GM10847 (cell line): ENCODE results near the gene NDUFC2.

ENCODE experiments used
- POLR2A ChIP-seq: IDR thresholded peaks from 2 replicates; pipeline ENCODE4 v1.6.1; 2011; ENCODE audit not compliant: insufficient read length; ENCODE audit errors: extremely low read depth

NDUFC2 gene

DNA sequence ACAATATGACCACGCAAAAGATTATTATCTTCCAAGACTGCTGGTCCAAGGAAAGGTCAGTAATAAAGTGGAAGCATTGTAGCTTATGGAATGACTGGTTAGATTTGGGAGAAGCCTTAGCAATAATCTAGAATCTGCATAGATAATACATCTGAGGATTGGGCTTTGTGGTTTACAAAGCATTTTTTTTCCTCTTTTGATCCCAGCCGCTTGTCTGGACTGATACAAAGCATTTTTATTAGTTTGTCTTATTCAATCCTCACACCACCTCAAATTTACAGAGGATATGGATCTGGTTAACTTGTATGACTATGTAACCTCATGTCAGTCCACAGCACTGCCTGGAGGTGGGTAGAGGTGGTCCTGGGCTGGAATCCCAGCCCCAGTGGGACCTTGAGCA, 17.0 kb downstream of the NDUFC2 start:
- TF ChIP-seq POLR2A, result no peak

DNA sequence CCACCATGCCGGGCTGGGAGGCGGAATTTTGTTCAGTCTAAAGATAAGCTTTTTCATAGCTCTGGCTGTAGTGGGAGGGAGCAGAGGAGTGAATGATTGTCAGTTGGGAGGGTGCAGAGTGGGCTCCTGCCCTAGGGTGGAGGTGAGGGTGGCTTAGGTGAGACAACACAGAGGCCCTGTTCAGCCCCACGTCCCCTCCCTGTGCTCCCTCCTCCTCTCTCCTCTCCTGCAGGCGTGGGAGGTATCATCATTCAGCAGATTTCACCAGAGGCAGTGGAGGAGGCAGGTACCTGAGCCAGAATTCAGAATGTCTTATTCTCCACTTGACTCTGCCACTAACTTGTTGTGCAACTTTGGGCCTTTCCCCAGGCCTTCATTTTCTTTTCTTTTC, 17.7 kb downstream of the NDUFC2 start:
- TF ChIP-seq POLR2A, result no peak

DNA sequence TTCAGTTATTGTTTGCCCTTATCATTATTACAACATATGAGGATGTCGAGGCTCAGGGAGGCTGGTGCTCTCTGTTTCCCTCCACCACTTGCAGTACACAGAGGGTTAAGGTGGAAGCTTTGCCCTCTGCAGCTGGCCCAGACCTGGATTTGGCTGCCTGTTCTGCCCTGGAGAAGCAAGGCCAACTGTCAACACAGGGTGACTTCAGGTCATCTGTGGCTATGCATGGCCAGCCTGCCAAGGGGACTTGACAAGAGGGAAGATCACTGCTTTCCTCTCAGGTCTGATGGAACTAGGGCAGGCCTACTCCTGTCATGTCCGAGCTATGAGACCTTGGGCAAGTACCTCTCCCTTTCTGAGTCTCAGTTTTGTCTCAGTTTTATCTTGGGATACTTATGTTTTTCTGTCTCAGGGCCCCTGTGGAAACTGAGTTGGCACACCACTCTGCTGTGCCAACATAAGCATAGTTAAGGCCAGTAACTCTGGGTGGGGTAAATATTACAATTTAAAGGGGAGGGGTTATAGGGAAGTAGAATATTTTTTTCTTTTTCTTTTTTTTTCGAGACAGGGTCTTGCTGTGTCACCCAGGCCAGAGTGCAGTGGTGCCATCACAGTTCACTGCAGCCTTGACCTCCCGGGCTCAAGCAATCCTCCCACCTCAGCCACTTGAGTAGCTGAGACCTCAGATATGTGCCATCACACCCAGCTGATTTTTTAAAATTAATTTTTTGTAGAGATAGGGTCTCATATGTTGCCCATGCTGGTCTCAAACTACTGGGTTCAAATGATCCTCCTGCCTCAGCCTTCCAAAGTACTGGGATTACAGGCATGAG, 18.4 kb downstream of the NDUFC2 start:
- TF ChIP-seq POLR2A, result no peak

DNA sequence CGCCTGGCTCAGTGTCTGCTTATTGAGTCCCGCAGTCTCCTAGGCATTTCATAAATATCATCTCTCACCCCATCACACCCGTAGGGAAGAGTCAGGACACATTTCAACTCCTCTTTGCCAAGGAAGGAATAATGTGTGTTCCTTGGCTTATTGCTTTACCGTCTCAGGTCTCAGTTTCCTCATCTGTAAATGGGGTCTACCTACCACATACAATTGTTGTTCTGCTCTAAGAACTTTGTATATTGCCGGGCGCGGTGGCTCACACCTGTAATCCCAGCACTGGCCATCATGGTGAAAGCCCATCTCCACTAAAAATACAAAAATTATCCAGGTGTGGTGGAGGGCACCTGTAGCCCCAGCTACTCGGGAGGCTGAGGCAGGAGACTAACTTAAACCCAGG, 19.1 kb downstream of the NDUFC2 start:
- TF ChIP-seq POLR2A, result no peak

- no peak for TF ChIP-seq POLR2A
Observed at GRCh38 chr11:78057462-78058055, 22.1 kb downstream of the NDUFC2 start.

DNA sequence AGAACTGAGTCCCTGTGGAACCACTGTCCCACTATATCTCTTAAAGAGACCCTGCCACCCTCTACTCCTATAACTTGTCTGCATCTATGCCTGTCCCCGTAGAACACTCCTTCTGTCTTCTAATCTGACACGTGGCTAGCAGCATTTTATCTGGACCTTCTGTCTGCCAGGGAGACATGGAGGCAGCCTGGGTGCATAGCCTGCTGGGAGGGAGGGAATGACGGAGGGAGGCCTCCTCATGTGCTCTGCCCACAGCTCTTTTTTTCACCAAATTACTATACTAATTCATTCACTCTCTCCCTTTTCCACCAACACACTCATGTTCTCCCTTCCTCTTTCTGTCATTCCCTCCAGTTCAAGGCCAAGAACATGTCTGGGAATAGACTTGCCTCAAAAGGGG, 23.6 kb downstream of the NDUFC2 start:
- no peak for TF ChIP-seq POLR2A

GRCh38 chr11:78054971-78055370, 24.7 kb downstream of the NDUFC2 start:
- TF ChIP-seq POLR2A, result no peak

DNA sequence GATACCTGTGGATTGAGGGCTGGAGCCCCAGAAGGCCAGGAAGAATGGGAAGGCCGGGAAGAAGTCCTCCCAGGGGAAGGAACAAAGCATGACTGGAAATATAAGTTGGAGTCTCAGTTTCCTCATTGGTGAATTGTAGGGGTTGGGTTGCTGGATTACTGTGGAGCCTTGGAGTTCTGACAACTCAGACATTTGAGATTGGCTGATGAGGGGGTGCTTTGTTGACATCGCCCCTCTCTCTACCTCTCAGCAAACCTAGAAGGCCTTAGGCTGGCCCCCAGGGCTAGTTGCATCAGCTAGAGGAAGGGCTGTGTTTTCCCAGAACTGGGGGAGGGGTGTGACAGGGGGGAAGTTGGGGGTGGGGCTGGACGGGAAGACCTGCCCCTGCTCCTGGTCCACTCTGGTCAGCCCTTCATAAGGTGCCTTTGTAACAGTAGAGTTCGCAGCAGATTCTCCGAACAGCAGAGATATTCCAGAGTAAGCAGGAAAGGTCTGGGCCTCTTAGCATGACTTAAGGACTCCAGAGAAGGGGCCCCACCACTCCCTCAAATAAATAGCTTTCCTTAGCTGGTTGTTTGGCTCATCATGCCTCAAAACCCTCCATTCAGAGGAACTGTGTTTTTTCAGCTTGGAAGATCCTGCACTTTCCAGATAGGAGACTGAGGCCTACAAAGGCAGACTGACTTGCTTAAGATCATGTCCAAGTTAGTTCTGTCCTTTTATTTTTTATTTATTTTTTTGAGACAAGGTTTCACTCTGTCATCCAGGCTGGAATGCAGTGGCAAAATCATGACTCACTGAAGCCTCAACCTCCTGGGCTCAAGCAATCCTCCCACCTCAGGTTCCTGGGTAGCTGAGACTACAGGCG, 28.5 kb downstream of the NDUFC2 start:
- no peak for TF ChIP-seq POLR2A

DNA sequence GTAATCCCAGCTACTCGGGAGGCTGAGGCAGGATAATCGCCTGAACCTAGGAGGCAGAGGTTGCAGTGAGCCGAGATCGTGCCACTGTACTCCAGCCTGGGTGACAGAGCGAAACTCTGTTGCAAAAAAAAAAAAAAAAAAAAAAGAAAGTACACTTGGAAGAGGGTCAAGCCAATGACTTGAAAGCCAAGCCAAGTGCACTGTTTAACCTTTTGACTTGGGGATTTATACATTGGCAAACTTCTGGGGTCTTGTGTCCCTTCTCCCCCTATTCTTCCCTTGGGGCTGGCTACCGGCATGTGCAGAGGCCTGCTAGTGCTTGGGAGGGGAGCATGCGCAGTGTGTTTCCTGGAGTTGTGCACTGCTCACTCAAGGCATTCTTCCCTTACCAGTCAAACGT, 30.3 kb downstream of the NDUFC2 start:
- no peak for TF ChIP-seq POLR2A

- TF ChIP-seq POLR2A, result no peak
Observed at GRCh38 chr11:78048561-78048960, 31.1 kb downstream of the NDUFC2 start.

DNA sequence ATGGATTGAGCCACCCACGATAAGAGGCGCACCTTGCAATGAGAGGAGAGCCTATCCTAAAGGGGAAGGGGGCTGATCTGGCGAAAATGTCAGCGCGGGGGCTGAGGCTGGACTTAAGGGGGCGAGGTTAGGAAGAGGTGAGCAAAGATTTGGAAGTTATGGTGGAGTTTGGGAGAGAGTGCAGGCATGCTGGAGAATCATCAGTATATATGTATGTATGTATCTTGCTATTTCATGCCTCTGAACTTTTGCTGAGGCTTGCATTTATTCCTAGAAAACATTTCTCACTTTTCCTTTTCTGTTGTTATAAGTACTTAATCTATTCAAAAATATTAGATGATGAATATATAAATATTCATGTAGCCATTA, 33.2 kb downstream of the NDUFC2 start:
- TF ChIP-seq POLR2A, result no peak

- no peak for TF ChIP-seq POLR2A
Observed at GRCh38 chr11:78045851-78046485, 33.7 kb downstream of the NDUFC2 start.

GRCh38 chr11:78044706-78045105, 35.0 kb downstream of the NDUFC2 start:
- no peak for TF ChIP-seq POLR2A

GRCh38 chr11:78041843-78042440, 37.7 kb downstream of the NDUFC2 start:
- TF ChIP-seq POLR2A, result no peak
